ENCODE measurements around the gene TMEM63B.

- TF ChIP-seq EZH2 (IDR thresholded peaks at IDR 0.05; ENCODE audit: borderline replicate concordance, low read length) (no peak), CTCF (conservative IDR thresholded peaks at IDR 0.05 in 1 of 2, IDR thresholded peaks at IDR 0.05 in 1 of 2; ENCODE audit: extremely low read depth in 1 of 2, insufficient read depth in 1 of 2, low read depth in 1 of 2, low read length in 2 of 2) (no peak)
Measured at GRCh38 chr6:44129841-44130322, 2.5 kb downstream of the TMEM63B start.

Measured in mammary epithelial cell (primary cell).